Endothelial cell of umbilical vein (primary cell): ENCODE measurements around the gene RNF150. TPM values are rescaled to one million over a fixed set of nuclear protein-coding genes. Genes with fewer than 3 reads are reported as not detected.

Source experiments
- BruUV-seq: library from RNA; stranded (reverse); fragments of 400-500 nt; replicated peaks from 2 replicates; lab custom pipeline; 2021; lab: Mats Ljungman, UMichigan
- CTCF ChIA-PET: fragments of 300-600, 350-600 bp; sonication (Branson Sonifier 250); formaldehyde crosslinking; loops from one replicate; lab custom pipeline; 2021; ENCODE audit warnings: antibody characterized with exemption, inconsistent platforms; lab: Charles Lee
- POLR2A ChIA-PET: fragments of 300-600, 350-600 bp; sonication (Branson Sonifier 250); formaldehyde crosslinking; loops from one replicate; lab custom pipeline; 2021; ENCODE audit warnings: antibody characterized with exemption, inconsistent platforms; lab: Charles Lee
- DNase-seq: peaks from one replicate; pipeline ENCODE4 v3.0.0-alpha.2; 2011; ENCODE audit warnings: low read depth, low spot score
- FAIRE-seq: peaks from 2 replicates; lab custom pipeline; 2011; peaks lifted over from hg19 to GRCh38; lab: Jason Lieb, UNC
- H2AFZ ChIP-seq: 2 replicates; pipeline ENCODE4 v1.6.0; 2012; ENCODE audit warnings: low read depth, low read length, control low read depth, inconsistent platforms
- H3K27ac ChIP-seq: 2 replicates; pipeline ENCODE4 v1.5.1; 2011; ENCODE audit warnings: low read depth, mild to moderate bottlenecking, control low read depth, low read length, moderate library complexity; ENCODE audit not compliant: insufficient read depth
- H3K27me3 ChIP-seq, 2 experiments: 2 replicates each; pipeline versions ENCODE4 v1.6.0 to v1.6.1; 2011; ENCODE audit warnings: low read length in 2 of 2, mixed read lengths in 1 of 2; ENCODE audit not compliant: control insufficient read depth in 2 of 2, insufficient read depth in 2 of 2
- H3K36me3 ChIP-seq, 2 experiments: 2 replicates in 1 of 2; 3 replicates in 1 of 2; pipeline ENCODE4 v1.5.1; 2011; ENCODE audit warnings: low read length in 2 of 2, mild to moderate bottlenecking in 1 of 2, moderate library complexity in 1 of 2; ENCODE audit not compliant: control insufficient read depth in 2 of 2, insufficient read depth in 2 of 2; ENCODE audit errors: extremely low read depth in 1 of 2
- H3K4me1 ChIP-seq: 3 replicates; pipeline ENCODE4 v1.5.1; 2011; ENCODE audit warnings: mild to moderate bottlenecking, low read length; ENCODE audit not compliant: control insufficient read depth, insufficient read depth; ENCODE audit errors: extremely low read depth
- H3K4me2 ChIP-seq: 2 replicates; pipeline ENCODE4 v1.6.1; 2011; ENCODE audit warnings: low read length, control low read depth, mixed read lengths; ENCODE audit not compliant: insufficient read depth
- H3K4me3 ChIP-seq, 3 experiments: fragments of 200-600 bp in 1 of 3; sonication (generic), shearing (Covaris generic) in 1 of 3; replicated peaks in 1 of 3; 2 replicates each; pipeline ENCODE4 v1.5.1; 2011 to 2016; ENCODE audit warnings: control low read depth in 3 of 3, low read length in 3 of 3, mild to moderate bottlenecking in 2 of 3, inconsistent platforms in 1 of 3, low read depth in 1 of 3, moderate library complexity in 1 of 3; ENCODE audit not compliant: insufficient read depth in 1 of 3
- H3K79me2 ChIP-seq: 2 replicates; pipeline ENCODE4 v1.6.0; 2012; ENCODE audit warnings: low read length, inconsistent platforms; ENCODE audit not compliant: control insufficient read depth, insufficient read depth
- H3K9ac ChIP-seq: replicated peaks from 2 replicates; pipeline ENCODE3; 2011; ENCODE audit warnings: low read length, control low read depth; ENCODE audit not compliant: insufficient read depth; ENCODE audit errors: extremely low read depth
- H3K9me1 ChIP-seq: replicated peaks from 3 replicates; pipeline ENCODE4 v1.6.0; 2011; ENCODE audit warnings: mild to moderate bottlenecking, low read length; ENCODE audit not compliant: control insufficient read depth, insufficient read depth; ENCODE audit errors: extremely low read depth
- H3K9me3 ChIP-seq: replicated peaks from 2 replicates; pipeline ENCODE4 v1.5.1; 2012; ENCODE audit warnings: low read length, inconsistent platforms; ENCODE audit not compliant: control insufficient read depth, insufficient read depth
- H4K20me1 ChIP-seq: replicated peaks from 2 replicates; pipeline ENCODE3; 2011; ENCODE audit warnings: mild to moderate bottlenecking, low read length; ENCODE audit not compliant: control insufficient read depth, insufficient read depth; ENCODE audit errors: extremely low read depth
- EZH2 ChIP-seq: IDR thresholded peaks from 2 replicates; pipeline ENCODE4 v1.6.1; 2012; ENCODE audit warnings: borderline replicate concordance, low read depth, mild to moderate bottlenecking, moderate library complexity, low read length, inconsistent platforms; ENCODE audit not compliant: severe bottlenecking
- FOS ChIP-seq: IDR thresholded peaks from 2 replicates; pipeline ENCODE4 v1.6.1; 2011; ENCODE audit warnings: mild to moderate bottlenecking, low read length, moderate library complexity, borderline replicate concordance; ENCODE audit not compliant: insufficient read depth
- GATA2 ChIP-seq: IDR thresholded peaks from 2 replicates; pipeline ENCODE4 v1.7.0; 2011; ENCODE audit warnings: low read depth, mild to moderate bottlenecking, moderate library complexity, mixed read lengths, low read length; ENCODE audit not compliant: insufficient read length, insufficient read depth
- JUN ChIP-seq: IDR thresholded peaks from 2 replicates; pipeline ENCODE4 v1.6.1; 2011; ENCODE audit warnings: borderline replicate concordance, low read depth; ENCODE audit not compliant: insufficient read length, insufficient read depth
- MYC ChIP-seq: IDR thresholded peaks from one replicate; pipeline ENCODE4 v1.6.1; 2011; ENCODE audit warnings: mild to moderate bottlenecking, low read depth, low read length
- POLR2A ChIP-seq: IDR thresholded peaks from 2 replicates; pipeline ENCODE4 v1.6.1; 2012; ENCODE audit warnings: low read depth, mild to moderate bottlenecking, control low read depth, low read length
- dilution Hi-C: fragments of 300-500 bp; cut with MboI; formaldehyde crosslinking; loops from one replicate; pipeline ENCODE4 v1.15.0; 2019; ENCODE audit warnings: low sequenced_read_pairs; ENCODE audit not compliant: extremely low pct_ligation_motif_present
- intact Hi-C: fragments of 100-400 bp; cut with micrococcal nuclease; formaldehyde crosslinking; loops from one replicate; pipeline ENCODE4 v1.10.0; 2022
- polyA plus RNA-seq, 4 experiments: library from polyadenylated mRNA; depleted of rRNA in 3 of 4; stranded (reverse) in 3 of 4; unstranded in 1 of 4; fragments of >200 nt; gene quantifications; 2 replicates each; pipeline versions ENCODE4 v1.2.1 to v1.2.3, GENCODE V29; 2011 to 2012; ENCODE audit warnings: missing spikeins in 1 of 4
- total RNA-seq: library from RNA; stranded (reverse); gene quantifications from 2 replicates; pipeline ENCODE4 v1.2.3, GENCODE V29; 2021
- TF ChIP-seq, protein P1 (sequence below): IDR thresholded peaks from 2 replicates; pipeline ENCODE4 v1.6.1; 2011; ENCODE audit not compliant: insufficient read depth, insufficient read length
- TF ChIP-seq, protein P2 (sequence below), 2 donors: IDR thresholded peaks; 1 replicate in 1 of 2; 2 replicates in 1 of 2; pipeline ENCODE4 v1.5.1; 2011; ENCODE audit warnings: low read length in 2 of 2, mild to moderate bottlenecking in 2 of 2, moderate library complexity in 2 of 2, control low read depth in 1 of 2, inconsistent platforms in 1 of 2, low read depth in 1 of 2; ENCODE audit not compliant: insufficient read depth in 1 of 2; ENCODE audit errors: extremely low read depth in 1 of 2

The RNF150 gene
- total and polyA plus RNA-seq, 2 donors (not counting 3 experiments of a cell fraction or from before 2014, with no cell fraction given): 0.33 to 0.35 TPM

DNA sequence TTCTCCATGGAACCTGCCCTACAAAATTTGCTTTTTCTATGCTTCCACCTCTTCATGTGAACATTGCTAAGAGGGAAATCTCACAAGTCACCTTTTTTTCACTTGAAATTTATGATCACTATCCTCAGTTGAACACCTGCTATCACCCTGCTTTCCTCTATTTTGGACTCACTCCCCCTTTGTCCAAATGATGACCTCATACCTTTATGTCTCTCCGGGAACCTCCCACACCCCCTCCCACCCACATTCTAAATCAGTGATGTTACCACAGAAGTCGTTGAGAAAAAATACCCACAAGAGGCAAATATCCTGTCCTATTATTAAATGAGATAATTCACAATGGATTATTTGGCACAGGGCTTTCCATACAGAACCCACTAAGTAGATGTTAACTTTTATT, 156.5 kb downstream of the RNF150 start:
- FAIRE-seq: no peak
- dilution Hi-C loops: no loop called here
- Histone ChIP-seq H3K9me1 (no peaks in the 10 kb centered on the region), H3K4me2 (no peak overlapping the region), H3K4me1 (no peaks in the 10 kb centered on the region), H3K9me3 (no peaks in the 10 kb centered on the region), H4K20me1 (no peaks in the 10 kb centered on the region), H2AFZ (no peak overlapping the region), H3K27ac (no peak overlapping the region), H3K79me2 (no peaks in the 10 kb centered on the region), H3K36me3 (no peaks in the 10 kb centered on the region), H3K4me3 (no peak overlapping the region), H3K27me3 (no peaks in the 10 kb centered on the region), H3K9ac (no peak overlapping the region)
- TF ChIP-seq, protein P1, sequence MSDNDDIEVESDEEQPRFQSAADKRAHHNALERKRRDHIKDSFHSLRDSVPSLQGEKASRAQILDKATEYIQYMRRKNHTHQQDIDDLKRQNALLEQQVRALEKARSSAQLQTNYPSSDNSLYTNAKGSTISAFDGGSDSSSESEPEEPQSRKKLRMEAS: no peak
- TF ChIP-seq GATA2 (no peak), JUN (no peak), EZH2 (no peak), POLR2A (no peak), MYC (no peak)
- POLR2A ChIA-PET: no interaction called here
- intact Hi-C loops: no loop called here
- DNase-seq: no peak
- no TSS peak for BruUV-seq
- CTCF ChIA-PET: no interaction called here

DNA sequence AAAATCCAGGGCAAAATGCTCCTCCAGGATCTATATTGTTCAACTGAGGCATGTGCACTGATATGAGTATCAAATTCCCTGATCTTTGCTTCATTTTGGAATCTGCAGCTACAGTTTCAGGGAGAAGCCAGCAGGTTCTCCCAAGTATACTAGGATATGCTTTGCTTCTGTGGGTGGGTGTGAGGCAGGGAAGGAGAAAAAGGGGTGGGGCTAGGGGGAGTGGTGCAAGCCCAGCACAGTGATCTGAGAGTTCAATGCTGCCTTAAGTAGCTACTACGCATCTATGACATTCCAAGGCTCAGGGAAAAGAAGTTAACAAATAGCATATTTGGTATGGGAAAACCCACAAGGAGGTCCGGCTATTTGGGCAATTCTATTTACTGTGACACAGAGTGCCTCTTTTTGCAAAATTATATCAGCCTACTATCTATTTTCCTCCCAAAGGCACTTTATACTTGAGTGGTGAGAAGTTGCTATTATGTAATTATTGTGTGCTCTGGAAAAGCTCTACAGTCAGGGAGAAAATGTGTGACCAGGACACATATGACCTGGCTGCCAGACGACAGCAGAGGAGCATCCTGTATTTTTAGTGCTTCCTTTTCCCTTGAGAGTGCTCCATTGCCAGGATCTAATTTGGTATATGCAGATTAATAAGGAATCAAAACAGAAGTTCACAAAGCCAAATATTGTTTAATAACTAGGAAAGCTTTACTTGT, 162.0 kb downstream of the RNF150 start:
- POLR2A ChIA-PET: no interaction called here
- no peak overlapping the region for H2AFZ ChIP-seq
- no peak overlapping the region for H3K27ac ChIP-seq
- no peaks in the 10 kb centered on the region for H3K36me3 ChIP-seq
- H3K4me1 ChIP-seq: no peaks in the 10 kb centered on the region
- H3K9ac ChIP-seq: no peak overlapping the region
- TF ChIP-seq GATA2 (no peak), FOS (no peak), MYC (no peak)
- TF ChIP-seq, protein P2, sequence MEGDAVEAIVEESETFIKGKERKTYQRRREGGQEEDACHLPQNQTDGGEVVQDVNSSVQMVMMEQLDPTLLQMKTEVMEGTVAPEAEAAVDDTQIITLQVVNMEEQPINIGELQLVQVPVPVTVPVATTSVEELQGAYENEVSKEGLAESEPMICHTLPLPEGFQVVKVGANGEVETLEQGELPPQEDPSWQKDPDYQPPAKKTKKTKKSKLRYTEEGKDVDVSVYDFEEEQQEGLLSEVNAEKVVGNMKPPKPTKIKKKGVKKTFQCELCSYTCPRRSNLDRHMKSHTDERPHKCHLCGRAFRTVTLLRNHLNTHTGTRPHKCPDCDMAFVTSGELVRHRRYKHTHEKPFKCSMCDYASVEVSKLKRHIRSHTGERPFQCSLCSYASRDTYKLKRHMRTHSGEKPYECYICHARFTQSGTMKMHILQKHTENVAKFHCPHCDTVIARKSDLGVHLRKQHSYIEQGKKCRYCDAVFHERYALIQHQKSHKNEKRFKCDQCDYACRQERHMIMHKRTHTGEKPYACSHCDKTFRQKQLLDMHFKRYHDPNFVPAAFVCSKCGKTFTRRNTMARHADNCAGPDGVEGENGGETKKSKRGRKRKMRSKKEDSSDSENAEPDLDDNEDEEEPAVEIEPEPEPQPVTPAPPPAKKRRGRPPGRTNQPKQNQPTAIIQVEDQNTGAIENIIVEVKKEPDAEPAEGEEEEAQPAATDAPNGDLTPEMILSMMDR (IDR thresholded peaks at IDR 0.05; ENCODE audit: extremely low read depth in 1 of 2, insufficient read depth in 1 of 2, low read depth in 1 of 2, low read length in 2 of 2): no peak
- DNase-seq (no peak), FAIRE-seq (no peak)
- no peaks in the 10 kb centered on the region for H3K9me3 ChIP-seq
- CTCF ChIA-PET: no interaction called here
- no peaks in the 10 kb centered on the region for H3K27me3 ChIP-seq
- BruUV-seq: no TSS peak
- H3K4me2 ChIP-seq: no peak overlapping the region
- intact Hi-C loops (no loop called here), dilution Hi-C loops (no loop called here)
- H3K9me1 ChIP-seq: no peaks in the 10 kb centered on the region
- no peaks in the 10 kb centered on the region for H4K20me1 ChIP-seq
- no peaks in the 10 kb centered on the region for H3K79me2 ChIP-seq
- no peak overlapping the region for H3K4me3 ChIP-seq
